Neural crest cell (in vitro differentiated cells): ENCODE results near the gene DNAJC24. TPM values are rescaled to one million over a fixed set of nuclear protein-coding genes. Genes with fewer than 3 reads are reported as not detected.

Experiments
- DNase-seq: peaks from one replicate; pipeline ENCODE4 v3.0.0; 2021; ENCODE audit warnings: low read depth, mixed read lengths, low spot score
- H3K27ac Mint-ChIP-seq: one replicate; pipeline ENCODE4 v1.8.0; 2021; ENCODE audit warnings: mild to moderate bottlenecking, mixed read lengths; ENCODE audit not compliant: unreplicated experiment
- H3K27me3 Mint-ChIP-seq: 2 replicates; pipeline ENCODE4 v1.8.0; 2021; ENCODE audit warnings: low read depth, mild to moderate bottlenecking, mixed read lengths
- H3K36me3 Mint-ChIP-seq: 2 replicates; pipeline ENCODE4 v1.8.0; 2021; ENCODE audit warnings: low read depth, mild to moderate bottlenecking, mixed read lengths
- H3K4me1 Mint-ChIP-seq: 2 replicates; pipeline ENCODE4 v1.8.0; 2021; ENCODE audit warnings: mixed read lengths
- H3K4me3 Mint-ChIP-seq: one replicate; pipeline ENCODE4 v1.8.0; 2021; ENCODE audit warnings: mild to moderate bottlenecking, mixed read lengths
- H3K9me3 Mint-ChIP-seq: 2 replicates; pipeline ENCODE4 v1.8.0; 2021; ENCODE audit warnings: mixed read lengths
- total RNA-seq: library from RNA; stranded (reverse); gene quantifications from 2 replicates; pipeline ENCODE4 v1.2.1, GENCODE V29; 2021
- TF ChIP-seq, protein P1 (sequence below): fragments of 200-600 bp; sonication (generic); conservative IDR thresholded peaks from 2 replicates; pipeline ENCODE4 v1.5.0; 2021; ENCODE audit warnings: antibody characterized with exemption, mild to moderate bottlenecking

DNAJC24 gene
- total RNA-seq, 1 donor from 2014 or later = 24.9 TPM

GRCh38 chr11:31355131-31355530, 14.5 kb upstream of the DNAJC24 start:
- Mint-ChIP-seq H3K4me1 (no peaks in the 10 kb centered on the region), H3K27ac (no peak overlapping the region), H3K4me3 (no peak overlapping the region), H3K9me3 (no peaks in the 10 kb centered on the region), H3K36me3 (no peaks in the 10 kb centered on the region), H3K27me3 (no peaks in the 10 kb centered on the region)
- TF ChIP-seq, protein P1, sequence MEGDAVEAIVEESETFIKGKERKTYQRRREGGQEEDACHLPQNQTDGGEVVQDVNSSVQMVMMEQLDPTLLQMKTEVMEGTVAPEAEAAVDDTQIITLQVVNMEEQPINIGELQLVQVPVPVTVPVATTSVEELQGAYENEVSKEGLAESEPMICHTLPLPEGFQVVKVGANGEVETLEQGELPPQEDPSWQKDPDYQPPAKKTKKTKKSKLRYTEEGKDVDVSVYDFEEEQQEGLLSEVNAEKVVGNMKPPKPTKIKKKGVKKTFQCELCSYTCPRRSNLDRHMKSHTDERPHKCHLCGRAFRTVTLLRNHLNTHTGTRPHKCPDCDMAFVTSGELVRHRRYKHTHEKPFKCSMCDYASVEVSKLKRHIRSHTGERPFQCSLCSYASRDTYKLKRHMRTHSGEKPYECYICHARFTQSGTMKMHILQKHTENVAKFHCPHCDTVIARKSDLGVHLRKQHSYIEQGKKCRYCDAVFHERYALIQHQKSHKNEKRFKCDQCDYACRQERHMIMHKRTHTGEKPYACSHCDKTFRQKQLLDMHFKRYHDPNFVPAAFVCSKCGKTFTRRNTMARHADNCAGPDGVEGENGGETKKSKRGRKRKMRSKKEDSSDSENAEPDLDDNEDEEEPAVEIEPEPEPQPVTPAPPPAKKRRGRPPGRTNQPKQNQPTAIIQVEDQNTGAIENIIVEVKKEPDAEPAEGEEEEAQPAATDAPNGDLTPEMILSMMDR = no peak
- DNase-seq = no peak

DNA sequence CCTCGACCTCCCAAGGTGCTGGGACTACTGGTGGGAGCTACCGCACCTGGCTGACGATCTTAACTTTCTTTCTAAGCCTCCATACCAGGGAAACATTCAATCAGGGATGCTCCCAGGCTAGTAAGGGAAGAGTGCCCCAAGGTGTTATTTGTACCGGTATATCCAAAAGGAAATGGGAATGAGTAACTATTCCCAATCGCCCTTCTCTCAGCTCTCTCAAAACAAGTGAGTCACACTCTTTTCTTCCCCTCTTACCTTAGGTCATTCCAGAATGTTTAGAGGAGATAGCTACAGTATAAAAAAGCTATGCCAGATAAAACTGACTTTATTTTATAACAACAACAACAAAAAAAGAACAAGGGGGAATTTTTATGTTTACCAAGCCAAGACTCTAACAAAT, 13.8 kb upstream of the DNAJC24 start:
- TF ChIP-seq, protein P1 = no peak
- Mint-ChIP-seq H3K36me3 (no peaks in the 10 kb centered on the region), H3K4me1 (no peaks in the 10 kb centered on the region), H3K27me3 (no peaks in the 10 kb centered on the region), H3K4me3 (no peak overlapping the region), H3K9me3 (no peaks in the 10 kb centered on the region), H3K27ac (no peak overlapping the region)
- DNase-seq = no peak

- no peak for DNase-seq
- H3K36me3 Mint-ChIP-seq = no peaks in the 10 kb centered on the region
- no peak overlapping the region for H3K27ac Mint-ChIP-seq
- H3K9me3 Mint-ChIP-seq = no peaks in the 10 kb centered on the region
- H3K27me3 Mint-ChIP-seq = peaks cover 26% of the 10 kb centered on the region
- H3K4me1 Mint-ChIP-seq = no peaks in the 10 kb centered on the region
- H3K4me3 Mint-ChIP-seq = no peak overlapping the region
- TF ChIP-seq, protein P1 = no peak
Measured at GRCh38 chr11:31361743-31362142, 7.9 kb upstream of the DNAJC24 start.

DNA sequence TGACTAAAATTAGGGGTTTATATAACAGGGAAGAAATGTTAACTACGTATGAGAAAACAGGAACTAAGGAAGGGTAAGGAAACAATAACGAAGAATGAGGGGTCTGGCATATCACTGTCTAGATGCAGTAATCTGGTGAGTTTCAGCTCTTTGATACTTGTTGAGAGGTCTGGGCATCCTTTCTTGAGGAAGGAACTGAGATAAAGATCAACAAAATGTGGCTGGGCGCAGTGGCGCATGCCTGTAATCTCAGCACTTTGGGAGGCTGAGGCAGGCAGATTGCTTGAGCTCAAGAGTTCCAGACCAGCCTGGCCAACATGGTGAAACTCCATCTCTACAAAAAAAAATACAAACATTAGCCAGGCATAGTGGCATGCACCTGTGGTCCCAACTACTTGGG, 2.9 kb upstream of the DNAJC24 start:
- Mint-ChIP-seq H3K27me3 (peaks cover 39% of the 10 kb centered on the region), H3K27ac (no peak overlapping the region), H3K9me3 (no peaks in the 10 kb centered on the region), H3K4me1 (peaks cover 29% of the 10 kb centered on the region), H3K36me3 (no peaks in the 10 kb centered on the region), H3K4me3 (peak overlapping the region; percentile 67)
- TF ChIP-seq, protein P1 = no peak
- DNase-seq = no peak

DNA sequence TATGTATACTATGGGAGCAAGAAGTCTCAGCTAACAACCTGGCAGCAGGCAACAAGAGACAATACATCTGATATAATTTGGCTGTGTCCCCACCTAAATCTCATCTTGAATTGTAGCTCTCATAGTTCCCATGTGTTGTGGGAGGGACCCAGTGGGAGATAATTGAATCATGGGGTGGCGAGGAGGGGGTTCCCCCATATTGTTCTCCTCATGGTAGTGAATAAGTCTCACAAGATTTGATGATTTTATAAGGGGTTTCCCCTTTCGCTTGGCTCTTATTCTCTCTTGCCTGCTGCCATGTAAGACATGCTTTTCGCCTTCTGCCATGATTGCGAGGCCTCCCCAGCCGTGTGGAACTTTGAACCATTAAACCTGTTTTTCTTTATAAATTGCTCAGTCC, 6.2 kb downstream of the DNAJC24 start:
- DNase-seq = no peak
- Mint-ChIP-seq H3K9me3 (no peaks in the 10 kb centered on the region), H3K36me3 (peaks cover 6% of the 10 kb centered on the region), H3K27ac (no peak overlapping the region), H3K27me3 (no peaks in the 10 kb centered on the region), H3K4me1 (peaks cover 18% of the 10 kb centered on the region), H3K4me3 (peak overlapping the region; percentile 31)
- TF ChIP-seq, protein P1 = no peak

- DNase-seq = no peak
- no peak overlapping the region for H3K4me3 Mint-ChIP-seq
- no peaks in the 10 kb centered on the region for H3K27me3 Mint-ChIP-seq
- H3K27ac Mint-ChIP-seq = no peak overlapping the region
- no peaks in the 10 kb centered on the region for H3K4me1 Mint-ChIP-seq
- peaks cover 9% of the 10 kb centered on the region for H3K9me3 Mint-ChIP-seq
- TF ChIP-seq, protein P1 = no peak
- H3K36me3 Mint-ChIP-seq = peaks cover 22% of the 10 kb centered on the region
Measured at GRCh38 chr11:31383116-31383515, 13.5 kb downstream of the DNAJC24 start.
